Transverse colon (tissue), 4 donors: Measurements from ENCODE around the gene SNUPN. TPM values are rescaled to one million over a fixed set of nuclear protein-coding genes. Genes with fewer than 3 reads are reported as not detected.

Experiments
- DNase-seq: peaks from one replicate; pipeline ENCODE4 v3.0.0-alpha.2; 2019
- H3K27ac ChIP-seq, 4 donors: fragments of 200-600 bp; sonication (generic); 2 replicates each; pipeline ENCODE4 v1.5.1; 2016 to 2018; ENCODE audit warnings: inconsistent platforms in 4 of 4
- H3K27me3 ChIP-seq: fragments of 200-600 bp; sonication (generic); 2 replicates; pipeline ENCODE4 v1.5.1; 2017; ENCODE audit warnings: inconsistent platforms
- H3K36me3 ChIP-seq, 4 donors: fragments of 200-600 bp; sonication (generic); 2 replicates each; pipeline ENCODE4 v1.5.1; 2017 to 2019; ENCODE audit warnings: inconsistent platforms in 4 of 4
- H3K4me1 ChIP-seq, 4 donors: fragments of 200-600 bp; sonication (generic); 2 replicates each; pipeline ENCODE4 v1.5.1; 2017 to 2020; ENCODE audit warnings: inconsistent platforms in 4 of 4
- H3K4me3 ChIP-seq, 4 donors: fragments of 200-600 bp; sonication (generic); 1 replicate in 1 of 4; 2 replicates in 3 of 4; pipeline versions ENCODE4 v1.5.1 to v1.6.1; 2017 to 2019; ENCODE audit warnings: inconsistent platforms in 4 of 4
- H3K9me3 ChIP-seq, 2 donors: fragments of 200-600 bp; sonication (generic); 2 replicates each; pipeline ENCODE4 v1.5.1; 2017 to 2019; ENCODE audit warnings: inconsistent platforms in 2 of 2
- EP300 ChIP-seq: sonication (generic); formaldehyde crosslinking; IDR thresholded peaks from one replicate; pipeline ENCODE4 v1.6.1; 2017; ENCODE audit warnings: antibody characterized with exemption, low read depth
- POLR2A ChIP-seq: fragments of 450-650 bp; IDR thresholded peaks from one replicate; pipeline ENCODE4 v1.6.1; 2016; ENCODE audit warnings: antibody characterized with exemption, mild to moderate bottlenecking, moderate library complexity
- POLR2AphosphoS5 ChIP-seq, 3 donors: sonication (generic); formaldehyde crosslinking; IDR thresholded peaks; one replicate each; pipeline ENCODE4 v1.6.1; 2016; ENCODE audit warnings: antibody characterized with exemption in 3 of 3
- WGBS, 2 donors: methylation state at CpG; one replicate each; pipeline ENCODE4 v1.1.5; 2018; ENCODE audit warnings: low coverage in 1 of 2; 5-methylcytosine and 5-hydroxymethylcytosine counted together
- in situ Hi-C, 4 donors: fragments of 200-750 bp; cut with MboI; loops; one replicate each; pipeline versions ENCODE4 v1.15.0 to v1.15.1; 2017; ENCODE audit warnings: low sequenced_read_pairs in 3 of 4, low pct_ligation_motif_present in 1 of 4, low pct_unique_long_range_greater_than_20kb in 1 of 4
- intact Hi-C: fragments of 100-400 bp; cut with DNase I; formaldehyde crosslinking; loops from one replicate; pipeline ENCODE4 v1.15.1; 2023; ENCODE audit warnings: low total_unique reads
- total RNA-seq, 4 donors: library from RNA; depleted of rRNA; stranded (reverse); fragments of >200 nt; gene quantifications; one replicate each; pipeline ENCODE4 v1.1.0, GENCODE V29; 2016
- TF ChIP-seq, protein P1 (sequence below), 5 experiments: fragments of 200-600 bp in 3 of 5; fragments of 450-650 bp in 2 of 5; sonication (generic) in 3 of 5; IDR thresholded peaks; 1 replicate in 2 of 5; 2 replicates in 3 of 5; pipeline ENCODE4 v1.5.1; 2016 to 2017; ENCODE audit warnings: antibody characterized with exemption in 5 of 5, inconsistent platforms in 3 of 5, mild to moderate bottlenecking in 2 of 5, moderate library complexity in 1 of 5

Gene SNUPN
- total RNA-seq, 4 donors from 2014 or later = 9.4 to 29.5 (median 23.2) TPM

DNA sequence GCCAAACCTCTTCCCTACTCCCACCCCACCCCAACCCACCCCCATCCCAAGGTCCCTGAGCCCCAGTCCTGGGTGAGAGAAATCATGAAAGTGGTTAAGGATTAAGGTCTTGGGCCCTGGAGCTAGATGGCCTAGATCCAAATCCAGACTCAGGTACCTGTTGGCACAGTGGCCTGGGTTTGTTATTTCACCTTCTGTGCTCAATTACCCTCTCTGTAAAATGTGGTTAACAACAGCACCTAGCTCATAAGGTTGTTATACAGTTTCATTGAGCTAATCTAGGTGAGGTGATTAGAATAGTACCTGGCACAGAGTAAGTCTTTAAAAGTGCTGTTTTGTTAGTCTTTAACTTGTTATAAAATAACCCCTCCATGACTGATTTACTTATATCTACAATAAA is 6.4 kb upstream of the SNUPN start:
- no peak for DNase-seq
- in situ Hi-C loops = loop anchor here in 3 of 4 donors (25.0 kb wide), 1 partner anchor 270 kb away; the partner anchor contains the start of gene MAN2C1 (in 3 of the 3)

DNA sequence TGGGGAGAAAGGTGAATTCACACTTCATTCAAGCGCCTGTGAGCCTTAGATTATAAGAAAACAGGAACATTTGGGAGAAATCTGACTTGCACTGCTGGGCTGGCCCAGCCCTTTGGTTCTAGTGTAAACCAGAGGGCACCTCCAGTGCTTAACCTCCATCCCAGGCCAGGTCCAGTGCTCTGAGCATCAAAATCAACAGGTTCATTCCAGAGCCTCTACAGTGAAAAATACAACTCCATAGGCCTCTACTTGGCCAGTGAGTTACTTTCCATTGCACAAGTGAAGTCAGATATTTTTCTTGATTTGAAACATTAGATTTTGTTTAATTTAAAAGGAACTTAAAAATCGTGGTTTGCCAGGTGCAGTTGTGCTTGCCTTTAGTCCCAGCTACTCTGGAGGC is 3.0 kb downstream of the SNUPN start:
- 68 to 70% methylated on average over 2 of the region's 2 CpGs for WGBS, 2 donors
- intact Hi-C loops = no loop called here
- Histone ChIP-seq H3K27me3 (no peaks in the 10 kb centered on the region), H3K9me3 (no peaks in the 10 kb centered on the region), H3K27ac (no peak overlapping the region), H3K36me3 (peaks cover 0 to 12% (median 6%) of the 10 kb centered on the region in 4 donors), H3K4me3 (no peak overlapping the region), H3K4me1 (peaks cover 7 to 37% (median 17%) of the 10 kb centered on the region in 4 donors)
- no peak for DNase-seq
- TF ChIP-seq, protein P1, sequence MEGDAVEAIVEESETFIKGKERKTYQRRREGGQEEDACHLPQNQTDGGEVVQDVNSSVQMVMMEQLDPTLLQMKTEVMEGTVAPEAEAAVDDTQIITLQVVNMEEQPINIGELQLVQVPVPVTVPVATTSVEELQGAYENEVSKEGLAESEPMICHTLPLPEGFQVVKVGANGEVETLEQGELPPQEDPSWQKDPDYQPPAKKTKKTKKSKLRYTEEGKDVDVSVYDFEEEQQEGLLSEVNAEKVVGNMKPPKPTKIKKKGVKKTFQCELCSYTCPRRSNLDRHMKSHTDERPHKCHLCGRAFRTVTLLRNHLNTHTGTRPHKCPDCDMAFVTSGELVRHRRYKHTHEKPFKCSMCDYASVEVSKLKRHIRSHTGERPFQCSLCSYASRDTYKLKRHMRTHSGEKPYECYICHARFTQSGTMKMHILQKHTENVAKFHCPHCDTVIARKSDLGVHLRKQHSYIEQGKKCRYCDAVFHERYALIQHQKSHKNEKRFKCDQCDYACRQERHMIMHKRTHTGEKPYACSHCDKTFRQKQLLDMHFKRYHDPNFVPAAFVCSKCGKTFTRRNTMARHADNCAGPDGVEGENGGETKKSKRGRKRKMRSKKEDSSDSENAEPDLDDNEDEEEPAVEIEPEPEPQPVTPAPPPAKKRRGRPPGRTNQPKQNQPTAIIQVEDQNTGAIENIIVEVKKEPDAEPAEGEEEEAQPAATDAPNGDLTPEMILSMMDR (IDR thresholded peaks at IDR 0.05) = no peak
- TF ChIP-seq POLR2AphosphoS5 (IDR thresholded peaks at IDR 0.05) (no peak), POLR2A (no peak), EP300 (no peak)
- in situ Hi-C loops = no loop called here

More for the DNA sequence above, 6.4 kb upstream of the SNUPN start:
- Histone ChIP-seq H3K4me1 (peaks cover 0 to 7% (median 2%) of the 10 kb centered on the region in 4 donors), H3K27me3 (no peaks in the 10 kb centered on the region), H3K27ac (no peak overlapping the region), H3K9me3 (no peaks in the 10 kb centered on the region), H3K4me3 (no peak overlapping the region), H3K36me3 (no peaks in the 10 kb centered on the region)
- no peak for TF ChIP-seq POLR2A
- TF ChIP-seq, protein P1 (IDR thresholded peaks at IDR 0.05) = no peak
- TF ChIP-seq POLR2AphosphoS5 (IDR thresholded peaks at IDR 0.05) = no peak
- no peak for TF ChIP-seq EP300
- intact Hi-C loops = no loop called here

DNA sequence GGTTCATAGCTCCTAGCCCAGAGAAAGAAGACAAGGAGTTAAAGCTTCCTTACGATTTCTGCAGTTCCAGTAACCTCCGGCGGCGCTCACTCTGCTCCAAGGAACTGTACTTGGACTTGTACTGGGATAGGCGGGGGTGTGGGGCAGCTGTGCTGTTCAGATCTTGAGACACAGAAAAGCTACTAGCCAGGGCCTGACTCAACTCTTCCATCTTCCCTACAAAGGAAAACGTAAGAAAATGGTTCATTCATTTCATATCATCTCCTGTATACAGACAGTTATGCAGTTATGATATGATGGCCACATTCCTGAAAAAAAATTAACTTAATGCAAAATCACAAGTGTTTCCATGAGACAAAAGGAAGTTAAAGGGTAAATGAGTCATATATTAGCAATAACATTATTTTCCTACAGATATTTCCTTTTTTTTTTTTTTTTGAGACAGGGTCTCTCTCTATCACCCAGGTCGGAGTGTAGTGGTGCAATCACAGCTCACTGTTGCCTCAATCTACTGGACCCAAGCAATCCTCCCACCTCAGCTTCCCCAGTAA is 4.6 kb downstream of the SNUPN start:
- no peaks in the 10 kb centered on the region for H3K9me3 ChIP-seq
- H3K36me3 ChIP-seq = peaks cover 0 to 28% (median 14%) of the 10 kb centered on the region in 4 donors
- peak overlapping the region; percentile 69 to 75 (median 70) for H3K27ac ChIP-seq
- no peak overlapping the region for H3K4me3 ChIP-seq
- intact Hi-C loops = no loop called here
- H3K27me3 ChIP-seq = no peaks in the 10 kb centered on the region
- TF ChIP-seq, protein P1 (IDR thresholded peaks at IDR 0.05) = peak in 3 of 5 experiments; percentile 19 to 42 (median 25)
- TF ChIP-seq EP300 (no peak), POLR2A (no peak)
- in situ Hi-C loops = no loop called here
- peak; percentile 67 for DNase-seq
- WGBS, 2 donors = 40 to 60% methylated on average over 2 to 7 of the region's 7 CpGs
- peaks cover 5 to 29% (median 13%) of the 10 kb centered on the region in 4 donors for H3K4me1 ChIP-seq

DNA sequence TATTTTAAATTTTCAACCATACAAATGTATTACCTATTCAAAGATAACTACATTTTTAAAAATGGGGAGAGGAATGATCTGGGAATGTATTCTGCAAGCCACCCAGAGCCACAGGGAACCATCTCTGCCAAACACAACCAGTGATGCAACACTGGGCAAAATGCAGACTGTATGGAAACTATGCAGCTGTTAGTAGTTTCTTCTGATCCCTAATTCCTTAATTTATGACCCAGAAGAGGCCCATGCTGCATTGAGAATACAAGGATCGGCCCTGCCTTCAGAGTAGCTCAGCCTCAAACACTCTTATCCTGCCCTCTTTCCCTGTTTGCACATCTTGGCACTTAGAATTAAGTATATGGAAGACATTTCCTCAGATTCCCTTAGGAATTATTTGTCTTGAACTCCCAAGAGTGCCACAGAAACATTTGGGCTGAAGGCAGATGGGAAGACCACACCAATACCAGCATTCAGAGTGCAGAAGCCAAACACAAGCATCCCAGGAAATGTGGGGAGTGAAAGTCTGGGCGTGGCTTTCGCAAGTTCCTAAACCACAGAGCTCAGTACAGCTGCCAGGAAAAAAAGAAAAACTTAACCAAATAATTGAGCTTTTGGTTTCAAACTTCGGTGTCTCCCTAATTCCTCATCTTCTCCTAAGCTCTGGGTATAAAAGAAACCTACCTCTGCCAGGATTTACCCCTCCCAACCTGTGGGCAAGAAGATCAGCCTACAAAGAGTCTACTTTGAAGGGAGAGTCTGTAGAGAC is 5.3 kb downstream of the SNUPN start:
- H3K36me3 ChIP-seq = peaks cover 0 to 31% (median 15%) of the 10 kb centered on the region in 4 donors
- H3K4me1 ChIP-seq = peaks cover 5 to 28% (median 13%) of the 10 kb centered on the region in 4 donors
- intact Hi-C loops (no loop called here), in situ Hi-C loops (no loop called here)
- H3K9me3 ChIP-seq = no peaks in the 10 kb centered on the region
- no peak for TF ChIP-seq POLR2AphosphoS5 (IDR thresholded peaks at IDR 0.05)
- H3K4me3 ChIP-seq = no peak overlapping the region
- no peaks in the 10 kb centered on the region for H3K27me3 ChIP-seq
- peak; percentile 22 for DNase-seq
- H3K27ac ChIP-seq = peak overlapping the region; percentile 69 to 75 (median 70)
- WGBS, 2 donors = 37% methylated on average over 4 of the region's 4 CpGs; no CpG with 5 or more reads in 1 of the 2 donors
